DOHH2 (cell line): ENCODE data around the gene SYT10.

Experiments
- H3F3A ChIP-seq: fragments of 200-600 bp; sonication (generic), shearing (Covaris generic); 2 replicates; pipeline ENCODE4 v1.6.0; 2016; ENCODE audit warnings: antibody characterized with exemption, mild to moderate bottlenecking; ENCODE audit not compliant: control insufficient read depth, insufficient read depth
- H3K27ac ChIP-seq: fragments of 200-600 bp; sonication (generic); 2 replicates; pipeline ENCODE4 v1.5.1; 2014; ENCODE audit warnings: low read depth, mild to moderate bottlenecking, low read length, moderate library complexity
- H3K27me3 ChIP-seq: fragments of 200-600 bp; sonication (generic); 2 replicates; pipeline ENCODE4 v1.6.1; 2014; ENCODE audit warnings: mild to moderate bottlenecking, low read length, mixed read lengths; ENCODE audit not compliant: control insufficient read depth
- H3K36me3 ChIP-seq: fragments of 200-600 bp; sonication (generic); 2 replicates; pipeline ENCODE4 v1.6.1; 2014; ENCODE audit warnings: mild to moderate bottlenecking, low read length, moderate library complexity, mixed read lengths; ENCODE audit not compliant: control insufficient read depth
- H3K4me1 ChIP-seq: fragments of 200-600 bp; sonication (generic); 2 replicates; pipeline ENCODE4 v1.6.1; 2014; ENCODE audit warnings: mild to moderate bottlenecking, low read length, mixed read lengths; ENCODE audit not compliant: control insufficient read depth
- H3K4me2 ChIP-seq: fragments of 200-600 bp; sonication (generic); 2 replicates; pipeline ENCODE4 v1.6.0; 2014; ENCODE audit warnings: mild to moderate bottlenecking, low read length, moderate library complexity
- H3K4me3 ChIP-seq: fragments of 200-600 bp; sonication (generic); 2 replicates; pipeline ENCODE4 v1.5.1; 2014; ENCODE audit warnings: mild to moderate bottlenecking, low read length, mixed read lengths
- H3K79me2 ChIP-seq: fragments of 200-600 bp; sonication (generic); 2 replicates; pipeline ENCODE4 v1.6.1; 2014; ENCODE audit warnings: mild to moderate bottlenecking, low read length, mixed read lengths; ENCODE audit not compliant: control insufficient read depth
- H3K9me2 ChIP-seq: fragments of 200-600 bp; sonication (generic); replicated peaks from 2 replicates; pipeline ENCODE4 v1.6.1; 2014; ENCODE audit warnings: mild to moderate bottlenecking, low read length, mixed read lengths; ENCODE audit not compliant: control insufficient read depth
- H3K9me3 ChIP-seq: fragments of 200-600 bp; sonication (generic); 2 replicates; pipeline ENCODE4 v1.6.1; 2014; ENCODE audit warnings: antibody characterized with exemption, low read length, mixed read lengths; ENCODE audit not compliant: control insufficient read depth, insufficient read depth
- H4K20me1 ChIP-seq: fragments of 200-600 bp; sonication (generic); 2 replicates; pipeline ENCODE4 v1.6.0; 2014; ENCODE audit warnings: low read depth, mild to moderate bottlenecking, antibody characterized with exemption, low read length, moderate library complexity; ENCODE audit not compliant: control insufficient read depth, insufficient read depth
- CTCF ChIP-seq: fragments of 200-600 bp; sonication (generic); IDR thresholded peaks from one replicate; pipeline ENCODE4 v1.5.1; 2014; ENCODE audit warnings: antibody characterized with exemption, mild to moderate bottlenecking, low read depth, low read length; ENCODE audit not compliant: poor library complexity, severe bottlenecking
- EZH2phosphoT487 ChIP-seq: fragments of 200-600 bp; sonication (generic); IDR thresholded peaks from 2 replicates; pipeline ENCODE4 v1.6.1; 2017; ENCODE audit warnings: borderline replicate concordance, mild to moderate bottlenecking, antibody characterized with exemption, low read length, moderate library complexity, mixed read lengths

Gene SYT10

GRCh38 chr12:33439587-33440011 lies at the start of gene SYT10:
SYT10 (minus strand) TSS chr12:33439819; CDS start chr12:33439522, 297 bp downstream.
- Histone ChIP-seq H3K27ac (no peak within 1 kb of the TSS), H3K9me2 (no peaks in the 10 kb centered on the region), H3K79me2 (no peaks in the 10 kb centered on the region), H3K9me3 (peaks cover 12% of the 10 kb centered on the region; the same call in 1 of the 2 replicates), H4K20me1 (no peaks in the 10 kb centered on the region), H3K36me3 (no peaks in the 10 kb centered on the region), H3K27me3 (no peaks in the 10 kb centered on the region), H3K4me1 (no peaks in the 10 kb centered on the region), H3K4me2 (no peak within 1 kb of the TSS), H3K4me3 (no peak within 1 kb of the TSS), H3F3A (no peaks in the 10 kb centered on the region)
- TF ChIP-seq CTCF: no peak
- TF ChIP-seq EZH2phosphoT487: no peak

- H3K4me1 ChIP-seq: no peaks in the 10 kb centered on the region
- no peaks in the 10 kb centered on the region for H3F3A ChIP-seq
- no peaks in the 10 kb centered on the region for H3K27me3 ChIP-seq
- H3K27ac ChIP-seq: no peak overlapping the region
- H4K20me1 ChIP-seq: no peaks in the 10 kb centered on the region
- H3K9me3 ChIP-seq: no peaks in the 10 kb centered on the region
- H3K9me2 ChIP-seq: no peaks in the 10 kb centered on the region
- TF ChIP-seq CTCF (no peak), EZH2phosphoT487 (no peak)
- no peak overlapping the region for H3K4me3 ChIP-seq
- no peaks in the 10 kb centered on the region for H3K36me3 ChIP-seq
- no peak overlapping the region for H3K4me2 ChIP-seq
- no peaks in the 10 kb centered on the region for H3K79me2 ChIP-seq
Observed at GRCh38 chr12:33488036-33488435, 48.4 kb upstream of the SYT10 start.

GRCh38 chr12:33486058-33486457 lies 46.4 kb upstream of the SYT10 start:
- H3K9me2 ChIP-seq: no peaks in the 10 kb centered on the region
- no peaks in the 10 kb centered on the region for H3K4me1 ChIP-seq
- H3K9me3 ChIP-seq: no peaks in the 10 kb centered on the region
- no peak overlapping the region for H3K4me2 ChIP-seq
- H3K79me2 ChIP-seq: no peaks in the 10 kb centered on the region
- H3F3A ChIP-seq: no peaks in the 10 kb centered on the region
- no peaks in the 10 kb centered on the region for H3K36me3 ChIP-seq
- no peaks in the 10 kb centered on the region for H4K20me1 ChIP-seq
- H3K27me3 ChIP-seq: no peaks in the 10 kb centered on the region
- no peak overlapping the region for H3K4me3 ChIP-seq
- no peak overlapping the region for H3K27ac ChIP-seq
- TF ChIP-seq CTCF (no peak), EZH2phosphoT487 (no peak)

GRCh38 chr12:33484161-33484560 lies 44.5 kb upstream of the SYT10 start:
- Histone ChIP-seq H3K4me3 (no peak overlapping the region), H3K9me2 (no peaks in the 10 kb centered on the region), H3K27me3 (no peaks in the 10 kb centered on the region), H3K27ac (no peak overlapping the region), H3F3A (no peaks in the 10 kb centered on the region), H3K4me2 (no peak overlapping the region), H4K20me1 (no peaks in the 10 kb centered on the region), H3K36me3 (no peaks in the 10 kb centered on the region), H3K4me1 (no peaks in the 10 kb centered on the region), H3K79me2 (no peaks in the 10 kb centered on the region), H3K9me3 (no peaks in the 10 kb centered on the region)
- TF ChIP-seq EZH2phosphoT487: no peak
- TF ChIP-seq CTCF: no peak
